IMR-90 (cell line): ENCODE results near the gene ATP5F1B. TPM values are rescaled to one million over a fixed set of nuclear protein-coding genes. Genes with fewer than 3 reads are reported as not detected.

Experiments
- ATAC-seq: fragments of 200-7000 bp; cut with Tn5 transposase; 2 replicates; pipeline ENCODE4 v1.9.1; 2020; ENCODE audit warnings: low read depth, mild to moderate bottlenecking, moderate library complexity
- BruUV-seq: library from RNA; stranded (reverse); fragments of 400-500 nt; replicated peaks from 2 replicates; lab custom pipeline; 2021; lab: Mats Ljungman, UMichigan
- CTCF ChIA-PET: fragments of 300-600 bp; formaldehyde crosslinking; extraction: SDS; loops from one replicate; lab custom pipeline; 2021; ENCODE audit warnings: antibody characterized with exemption; lab: Yijun Ruan, JAX
- POLR2A ChIA-PET: fragments of 300-600 bp; sonication (Branson Sonifier 250); formaldehyde crosslinking; loops from one replicate; lab custom pipeline; 2022; ENCODE audit warnings: antibody characterized with exemption; ENCODE audit not compliant: unreplicated experiment; lab: Charles Lee
- DNase-seq: peaks from one replicate; pipeline ENCODE4 v3.0.0; 2013
- H2AFZ ChIP-seq: replicated peaks from 2 replicates; pipeline ENCODE3; 2013; ENCODE audit warnings: low read length, mild to moderate bottlenecking; ENCODE audit not compliant: poor library complexity
- H2AK5ac ChIP-seq: 2 replicates; pipeline ENCODE4 v1.6.1; 2013; ENCODE audit warnings: low read depth, low read length, inconsistent platforms
- H2AK9ac ChIP-seq: replicated peaks from 2 replicates; pipeline ENCODE3; 2013; ENCODE audit warnings: mild to moderate bottlenecking, low read depth, low read length, moderate library complexity; ENCODE audit not compliant: poor library complexity
- H2BK120ac ChIP-seq: 2 replicates; pipeline ENCODE4 v1.6.1; 2013; ENCODE audit warnings: low read depth, low read length, inconsistent platforms
- H2BK15ac ChIP-seq: 3 replicates; pipeline ENCODE4 v1.6.1; 2013; ENCODE audit warnings: low read depth, low read length, inconsistent platforms
- H2BK20ac ChIP-seq: 2 replicates; pipeline ENCODE4 v1.6.1; 2013; ENCODE audit warnings: low read depth, mild to moderate bottlenecking, inconsistent platforms, low read length, moderate library complexity
- H2BK5ac ChIP-seq: 2 replicates; pipeline ENCODE4 v1.6.1; 2013; ENCODE audit warnings: mild to moderate bottlenecking, low read depth, low read length, inconsistent platforms; ENCODE audit not compliant: poor library complexity, severe bottlenecking
- H3K14ac ChIP-seq: replicated peaks from 2 replicates; pipeline ENCODE4 v1.6.1; 2013; ENCODE audit warnings: low read depth, low read length, inconsistent platforms
- H3K18ac ChIP-seq: 2 replicates; pipeline ENCODE4 v1.6.1; 2013; ENCODE audit warnings: low read depth, low read length, control low read depth
- H3K23ac ChIP-seq: 2 replicates; pipeline ENCODE4 v1.6.1; 2013; ENCODE audit warnings: low read depth, low read length, inconsistent platforms
- H3K27ac ChIP-seq: 2 replicates; pipeline ENCODE4 v1.5.1; 2013; ENCODE audit warnings: mild to moderate bottlenecking, control low read depth, low read length; ENCODE audit not compliant: insufficient read depth
- H3K27me3 ChIP-seq: 2 replicates; pipeline ENCODE4 v1.6.1; 2013; ENCODE audit warnings: low read length; ENCODE audit not compliant: control insufficient read depth, insufficient read depth
- H3K36me3 ChIP-seq: 2 replicates; pipeline ENCODE4 v1.6.1; 2013; ENCODE audit warnings: low read length, mixed read lengths; ENCODE audit not compliant: control insufficient read depth, insufficient read depth
- H3K4ac ChIP-seq: 2 replicates; pipeline ENCODE4 v1.6.1; 2013; ENCODE audit warnings: low read depth, low read length, inconsistent platforms
- H3K4me1 ChIP-seq: 2 replicates; pipeline ENCODE4 v1.6.1; 2013; ENCODE audit warnings: low read length, mixed read lengths; ENCODE audit not compliant: control insufficient read depth, insufficient read depth
- H3K4me2 ChIP-seq: 2 replicates; pipeline ENCODE4 v1.6.1; 2013; ENCODE audit warnings: low read depth, mild to moderate bottlenecking, control low read depth, low read length, moderate library complexity
- H3K4me3 ChIP-seq: 2 replicates; pipeline ENCODE4 v1.5.1; 2013; ENCODE audit warnings: low read depth, mild to moderate bottlenecking, control low read depth, low read length, moderate library complexity; ENCODE audit not compliant: insufficient read depth
- H3K56ac ChIP-seq: 2 replicates; pipeline ENCODE4 v1.6.1; 2013; ENCODE audit warnings: low read length, inconsistent platforms; ENCODE audit not compliant: insufficient read depth; ENCODE audit errors: extremely low read depth
- H3K79me1 ChIP-seq, 2 experiments: 2 replicates each; pipeline ENCODE4 v1.6.1; 2013; ENCODE audit warnings: low read length in 2 of 2, inconsistent platforms in 1 of 2, low read depth in 1 of 2
- H3K9ac ChIP-seq: 2 replicates; pipeline ENCODE4 v1.6.1; 2013; ENCODE audit warnings: low read depth, low read length, control low read depth
- H3K9me1 ChIP-seq: 2 replicates; pipeline ENCODE4 v1.6.1; 2013; ENCODE audit warnings: low read length, inconsistent platforms; ENCODE audit not compliant: insufficient read depth
- H3K9me3 ChIP-seq: 2 replicates; pipeline ENCODE4 v1.6.1; 2013; ENCODE audit warnings: low read length; ENCODE audit not compliant: control insufficient read depth, insufficient read depth
- H4K20me1 ChIP-seq: 2 replicates; pipeline ENCODE4 v1.6.1; 2013; ENCODE audit warnings: low read length, inconsistent platforms; ENCODE audit not compliant: insufficient read depth
- H4K5ac ChIP-seq: 2 replicates; pipeline ENCODE4 v1.6.1; 2013; ENCODE audit warnings: mild to moderate bottlenecking, low read depth, low read length, control low read depth
- H4K8ac ChIP-seq, 2 experiments: 2 replicates each; pipeline ENCODE4 v1.6.1; 2013; ENCODE audit warnings: low read depth in 2 of 2, low read length in 2 of 2, control low read depth in 1 of 2, inconsistent platforms in 1 of 2
- H4K91ac ChIP-seq: 2 replicates; pipeline ENCODE4 v1.6.1; 2013; ENCODE audit warnings: low read depth, low read length, inconsistent platforms; ENCODE audit not compliant: insufficient read depth
- ELK1 ChIP-seq: fragments of 150-350 bp; IDR thresholded peaks from 2 replicates; pipeline ENCODE4 v1.6.1; 2016; ENCODE audit warnings: low read depth, mild to moderate bottlenecking, low read length, moderate library complexity, borderline replicate concordance
- MAFK ChIP-seq: IDR thresholded peaks from 2 replicates; pipeline ENCODE4 v1.6.1; 2012; ENCODE audit warnings: low read depth, low read length, improper control_type of control experiment
- RAD21 ChIP-seq: IDR thresholded peaks from 2 replicates; pipeline ENCODE4 v1.6.1; 2012; ENCODE audit warnings: low read length, improper control_type of control experiment
- RCOR1 ChIP-seq: IDR thresholded peaks from 2 replicates; pipeline ENCODE4 v1.6.1; 2012; ENCODE audit warnings: mild to moderate bottlenecking, low read length, improper control_type of control experiment; ENCODE audit not compliant: insufficient replicate concordance
- SMC3 ChIP-seq: fragments of 150-350 bp; IDR thresholded peaks from 2 replicates; pipeline ENCODE4 v1.6.1; 2016; ENCODE audit warnings: low read depth, mild to moderate bottlenecking, antibody characterized with exemption, low read length, moderate library complexity
- USF2 ChIP-seq: fragments of 150-350 bp; IDR thresholded peaks from 2 replicates; pipeline ENCODE4 v1.6.1; 2017; ENCODE audit warnings: mild to moderate bottlenecking, antibody characterized with exemption, low read length, low read depth
- WGBS, 2 experiments: methylation state at CpG; one replicate each; pipeline versions ENCODE4 v1.1.5 to v1.1.7; 2013; ENCODE audit warnings: missing lambda C conversion rate in 2 of 2; ENCODE audit not compliant: insufficient read length in 1 of 2; ENCODE audit errors: extremely low coverage in 2 of 2; 5-methylcytosine and 5-hydroxymethylcytosine counted together
- dilution Hi-C: fragments of 300-500 bp; cut with HindIII; formaldehyde crosslinking; loops from one replicate; pipeline ENCODE4 v1.14.3; 2018; ENCODE audit warnings: low sequenced_read_pairs; ENCODE audit not compliant: unreplicated experiment
- in situ Hi-C: fragments of 300-500 bp; cut with MboI; formaldehyde crosslinking; loops from 3 replicates; pipeline ENCODE4 v1.14.3; 2019; ENCODE audit warnings: low sequenced_read_pairs, inconsistent platforms, mixed read lengths
- intact Hi-C: fragments of 100-400 bp; cut with micrococcal nuclease; formaldehyde crosslinking; loops from 2 replicates; pipeline ENCODE4 v1.10.0; 2022
- polyA plus RNA-seq, 3 experiments: library from polyadenylated mRNA; depleted of rRNA; stranded (reverse); fragments of >200 nt; gene quantifications; 2 replicates each; pipeline ENCODE4 v1.2.3, GENCODE V29; 2012; ENCODE audit warnings: low replicate concordance in 1 of 3
- total RNA-seq: library from RNA; depleted of rRNA; stranded (reverse); fragments of >200 nt; gene quantifications from 2 replicates; pipeline ENCODE4 v1.2.3, GENCODE V29; 2012

Gene ATP5F1B
- total and polyA plus RNA-seq, 2 of the 4 experiments (the other 2 are of a cell fraction), result 812 to 915 TPM

GRCh38 chr12:56682323-56682722 lies 36.5 kb upstream of the ATP5F1B start:
- H3K4ac ChIP-seq, result no peak overlapping the region
- ChIA-PET POLR2A (no interaction called here), CTCF (no interaction called here)
- H4K5ac ChIP-seq, result no peak overlapping the region
- peaks cover 12% of the 10 kb centered on the region for H3K9me1 ChIP-seq
- no peak overlapping the region for H3K9ac ChIP-seq
- H2AK5ac ChIP-seq, result no peak overlapping the region
- no peak for DNase-seq
- no peaks in the 10 kb centered on the region for H3K9me3 ChIP-seq
- in situ Hi-C loops (no loop called here), dilution Hi-C loops (no loop called here), intact Hi-C loops (no loop called here)
- no CpG with 5 or more reads among the region's 6 CpGs for WGBS, 2 experiments
- H3K36me3 ChIP-seq, result peaks cover 21% of the 10 kb centered on the region
- no peak overlapping the region for H4K8ac ChIP-seq
- H2AFZ ChIP-seq, result no peak overlapping the region
- peaks cover 2% of the 10 kb centered on the region for H3K4me1 ChIP-seq
- H3K23ac ChIP-seq, result no peak overlapping the region
- no peak overlapping the region for H3K4me2 ChIP-seq
- no peak overlapping the region for H3K56ac ChIP-seq
- no peak overlapping the region for H3K14ac ChIP-seq
- no peak for TF ChIP-seq USF2
- TF ChIP-seq MAFK, result no peak
- no peak for TF ChIP-seq RAD21
- TF ChIP-seq RCOR1, result no peak
- TF ChIP-seq ELK1, result no peak
- no peak for TF ChIP-seq SMC3
- no peaks in the 10 kb centered on the region for H3K27me3 ChIP-seq
- H2BK120ac ChIP-seq, result no peak overlapping the region
- H2AK9ac ChIP-seq, result no peak overlapping the region
- H4K20me1 ChIP-seq, result peaks cover 93% of the 10 kb centered on the region
- peaks cover 0 to 27% of the 10 kb centered on the region in 2 experiments; a peak in 2 of 4 replicates for H3K79me1 ChIP-seq
- BruUV-seq, result no TSS peak
- no peak overlapping the region for H3K4me3 ChIP-seq
- H2BK5ac ChIP-seq, result no peak overlapping the region
- H4K91ac ChIP-seq, result no peak overlapping the region
- H2BK15ac ChIP-seq, result no peak overlapping the region
- ATAC-seq, result no peak
- H3K18ac ChIP-seq, result no peak overlapping the region
- H2BK20ac ChIP-seq, result no peak overlapping the region
- H3K27ac ChIP-seq, result no peak overlapping the region
